K562 (cell line): Measurements from ENCODE around the gene SPEM1. TPM values are rescaled to one million over a fixed set of nuclear protein-coding genes. Genes with fewer than 3 reads are reported as not detected.

ENCODE experiments used
- ATAC-seq: fragments of 200-7000 bp; cut with Tn5 transposase; 3 replicates; pipeline ENCODE4 v1.9.1; 2020; ENCODE audit warnings: moderate library complexity
- BruUV-seq: library from RNA; stranded (reverse); fragments of 400-500 nt; replicated peaks from 2 replicates; lab custom pipeline; 2021; lab: Mats Ljungman, UMichigan
- CTCF ChIA-PET: fragments of 300-600 bp; formaldehyde crosslinking; extraction: SDS; loops from one replicate; lab custom pipeline; 2021; ENCODE audit warnings: low intra/inter-chr PET ratio; lab: Yijun Ruan, JAX
- POLR2A ChIA-PET: fragments of 300-600, 350-650 bp; sonication (Branson Sonifier 250); formaldehyde crosslinking; extraction: SDS; loops from one replicate; lab custom pipeline; 2021; ENCODE audit warnings: antibody characterized with exemption, inconsistent platforms; lab: Yijun Ruan, JAX
- DNase-seq, 4 experiments: peaks; one replicate each; pipeline versions ENCODE4 v3.0.0 to v3.0.0-alpha.2; 2011 to 2018; ENCODE audit warnings: low spot score in 3 of 4, mixed read lengths in 3 of 4; ENCODE audit errors: extremely low read depth in 1 of 4
- FAIRE-seq: peaks from 2 replicates; lab custom pipeline; 2011; peaks lifted over from hg19 to GRCh38; lab: Jason Lieb, UNC
- H2AFZ ChIP-seq: 2 replicates; pipeline ENCODE4 v1.6.0; 2011; ENCODE audit warnings: low read depth, low read length, control low read depth, inconsistent platforms
- H3K27ac ChIP-seq: fragments of 200-600 bp; 3 replicates; pipeline ENCODE4 v1.8.0; 2011; ENCODE audit warnings: low read depth, mild to moderate bottlenecking, control low read depth, inconsistent platforms, low read length, moderate library complexity, mixed read lengths; ENCODE audit errors: extremely low read depth
- H3K27me3 ChIP-seq, 2 experiments: fragments of 300-600 bp in 1 of 2; 2 replicates in 1 of 2; 3 replicates in 1 of 2; pipeline versions ENCODE4 v1.6.0 to v1.8.0; 2011; ENCODE audit warnings: inconsistent platforms in 2 of 2, low read length in 2 of 2, mild to moderate bottlenecking in 1 of 2, mixed read lengths in 1 of 2, moderate library complexity in 1 of 2; ENCODE audit not compliant: control insufficient read depth in 2 of 2, insufficient read depth in 2 of 2
- H3K36me3 ChIP-seq: fragments of 300-600 bp; 3 replicates; pipeline ENCODE4 v1.8.0; 2011; ENCODE audit warnings: mild to moderate bottlenecking, low read length, inconsistent platforms; ENCODE audit not compliant: control insufficient read depth, insufficient read depth
- H3K4me1 ChIP-seq, 2 experiments: fragments of 200-600 bp in 1 of 2; replicated peaks in 1 of 2; 2 replicates in 1 of 2; 3 replicates in 1 of 2; pipeline versions ENCODE4 v1.5.1 to v1.8.0; 2011; ENCODE audit warnings: inconsistent platforms in 2 of 2, low read length in 2 of 2, mild to moderate bottlenecking in 1 of 2, mixed read lengths in 1 of 2, moderate library complexity in 1 of 2; ENCODE audit not compliant: control insufficient read depth in 2 of 2, insufficient read depth in 2 of 2
- H3K4me2 ChIP-seq: 2 replicates; pipeline ENCODE4 v1.6.1; 2011; ENCODE audit warnings: low read length, control low read depth, inconsistent platforms, mixed read lengths; ENCODE audit not compliant: insufficient read depth
- H3K4me3 ChIP-seq: fragments of 200-600 bp; sonication (generic), shearing (Covaris generic); 2 replicates; pipeline ENCODE4 v1.5.1; 2016; ENCODE audit warnings: control low read depth, inconsistent platforms
- H3K79me2 ChIP-seq: fragments of 200-600 bp; 3 replicates; pipeline ENCODE4 v1.8.0; 2011; ENCODE audit warnings: low read length, inconsistent platforms; ENCODE audit not compliant: control insufficient read depth, insufficient read depth
- H3K9ac ChIP-seq, 2 experiments: 2 replicates each; pipeline versions ENCODE4 v1.6.0 to v1.6.1; 2011; ENCODE audit warnings: low read depth in 2 of 2, low read length in 2 of 2, control low read depth in 1 of 2, inconsistent platforms in 1 of 2, mild to moderate bottlenecking in 1 of 2, mixed read lengths in 1 of 2; ENCODE audit not compliant: insufficient read depth in 1 of 2
- H3K9me1 ChIP-seq: one replicate; pipeline ENCODE4 v1.6.0; 2011; ENCODE audit warnings: inconsistent platforms, mild to moderate bottlenecking, low read length, moderate library complexity; ENCODE audit not compliant: control insufficient read depth, insufficient read depth
- H3K9me3 ChIP-seq: replicated peaks from 2 replicates; pipeline ENCODE4 v1.5.1; 2011; ENCODE audit warnings: low read depth, low read length, inconsistent platforms; ENCODE audit not compliant: control insufficient read depth, insufficient read depth
- H4K20me1 ChIP-seq: replicated peaks from 2 replicates; pipeline ENCODE4 v1.6.1; 2011; ENCODE audit warnings: low read length, inconsistent platforms, mixed read lengths; ENCODE audit not compliant: control insufficient read depth, insufficient read depth
- KLF10 ChIP-seq: fragments of 250-450 bp; sonication (Bioruptor Pico); IDR thresholded peaks from 2 replicates; pipeline ENCODE4 v1.6.1; 2021; ENCODE audit warnings: matching md5 sums
- POLR2G ChIP-seq: fragments of 200-400 bp; formaldehyde crosslinking; IDR thresholded peaks from 2 replicates; pipeline ENCODE4 v1.6.1; 2017; ENCODE audit warnings: low read depth, mild to moderate bottlenecking, antibody characterized with exemption, low read length, moderate library complexity
- POU5F1 ChIP-seq: fragments of 150-350 bp; IDR thresholded peaks from 2 replicates; pipeline ENCODE4 v1.6.1; 2014; ENCODE audit warnings: borderline replicate concordance, low read length, low read depth, mild to moderate bottlenecking; ENCODE audit not compliant: partially characterized antibody
- SRSF1 ChIP-seq: fragments of 200-400 bp; formaldehyde crosslinking; IDR thresholded peaks from 2 replicates; pipeline ENCODE4 v1.6.1; 2017; ENCODE audit warnings: mild to moderate bottlenecking, low read depth, low read length, moderate library complexity
- WGBS: fragments of 100-300 bp; shearing (Covaris generic); methylation state at CpG from one replicate; pipeline ENCODE4 v1.1.6; 2016; ENCODE audit warnings: low coverage, mixed read lengths; ENCODE audit not compliant: insufficient coverage; ENCODE audit errors: missing lambda C conversion rate; 5-methylcytosine and 5-hydroxymethylcytosine counted together
- in situ Hi-C: fragments of 300-500 bp; cut with MboI; formaldehyde crosslinking; loops from 4 replicates; pipeline ENCODE4 v1.15.0; 2018; ENCODE audit warnings: inconsistent platforms, mixed read lengths
- intact Hi-C: fragments of 100-400 bp; cut with micrococcal nuclease; formaldehyde crosslinking; loops from 2 replicates; pipeline ENCODE4 v1.14.2; 2022
- polyA plus RNA-seq, 8 experiments: library from polyadenylated mRNA; depleted of rRNA in 4 of 8; stranded (reverse) in 5 of 8; unstranded in 3 of 8; fragments of >200 nt; fragmentation: Nextera tagmentation in 2 of 8; fragmentation: Illumina TruSeq in 1 of 8; extraction: Ambion mirVana in 2 of 8; extraction: Trizol in 1 of 8; gene quantifications; 2 replicates each; pipeline versions ENCODE4 v1.2.1 to v1.2.3, GENCODE V29; 2011 to 2014; ENCODE audit warnings: inconsistent platforms in 1 of 8, missing spikeins in 1 of 8
- total RNA-seq, 7 experiments: library from RNA; depleted of rRNA in 6 of 7; stranded (reverse); fragments of >200 nt in 6 of 7; fragmentation: Illumina TruSeq in 2 of 7; extraction: Trizol in 2 of 7; gene quantifications; 2 replicates each; pipeline versions ENCODE4 v1.2.1 to v1.2.3, GENCODE V29; 2011 to 2021; ENCODE audit warnings: low replicate concordance in 1 of 7

Gene SPEM1
- total and polyA plus RNA-seq, 9 of the 15 experiments (the other 6 are each of a cell fraction or from before 2014, with no cell fraction given): not detected

DNA sequence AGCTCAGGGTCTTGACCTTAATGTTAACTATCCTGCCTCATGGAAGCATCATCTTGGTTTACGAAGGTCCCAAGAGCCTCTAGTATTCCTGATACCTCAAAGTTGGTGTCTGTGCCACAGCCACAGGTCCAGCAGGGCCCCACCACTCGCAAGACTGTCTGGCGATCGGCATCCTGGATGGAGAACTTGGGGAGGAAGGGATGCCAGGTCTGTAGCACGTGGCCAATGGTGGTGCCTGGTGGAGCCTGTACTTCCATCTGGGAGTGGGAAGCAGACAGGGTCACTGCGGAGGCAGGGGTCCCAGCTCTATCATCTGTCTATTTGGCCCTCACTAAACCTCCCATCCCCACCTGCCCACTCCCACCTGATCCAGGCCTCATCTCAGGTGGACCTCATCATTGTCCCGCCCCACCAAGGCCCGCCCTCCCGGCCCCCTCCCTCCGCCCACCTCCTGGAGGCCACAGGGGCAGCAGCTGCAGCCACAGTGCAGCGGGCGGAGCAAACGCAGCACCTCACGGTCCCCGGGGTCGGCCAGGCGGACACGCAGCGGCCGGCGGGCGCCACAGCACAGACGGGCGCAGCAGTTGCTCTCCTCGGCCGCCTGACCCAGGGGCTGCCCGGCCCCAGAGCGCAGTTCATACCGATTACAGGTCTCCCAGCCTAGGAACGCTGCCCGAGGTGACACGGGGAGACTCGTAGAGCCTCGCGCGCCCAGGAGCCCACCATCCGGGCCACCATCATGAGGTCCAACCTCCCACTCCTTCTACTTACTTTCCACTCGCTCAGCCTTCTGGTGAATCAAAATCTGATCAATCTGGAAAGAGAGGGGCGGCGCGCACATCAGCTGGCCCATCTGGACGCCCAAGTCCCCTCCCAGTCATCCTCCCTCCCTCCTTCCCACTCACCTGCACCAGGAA is 27.2 kb upstream of the SPEM1 start:
- Histone ChIP-seq H3K4me2 (no peak overlapping the region; the same call in 1 of the 2 replicates), H3K9me3 (no peaks in the 10 kb centered on the region), H3K4me1 (peaks cover 3 to 24% of the 10 kb centered on the region in 2 experiments; a peak in 4 of 5 replicates), H4K20me1 (no peaks in the 10 kb centered on the region), H3K27ac (no peak overlapping the region), H3K27me3 (no peaks in the 10 kb centered on the region), H3K79me2 (no peaks in the 10 kb centered on the region), H3K36me3 (peaks cover 8% of the 10 kb centered on the region; the same call in 1 of the 3 replicates), H3K9me1 (no peaks in the 10 kb centered on the region), H3K4me3 (0 out of 2 replicates have a peak overlapping the region, but pooled peaks have one; percentile 68), H3K9ac (peak overlapping the region in 1 of 2 experiments; percentile 97; a peak in 1 of 4 replicates), H2AFZ (no peak overlapping the region)
- TF ChIP-seq POLR2G: 0 out of 2 replicates have a peak, but pooled peaks have one; percentile 20
- TF ChIP-seq SRSF1: no peak
- TF ChIP-seq POU5F1: no peak
- TF ChIP-seq KLF10: no peak
- FAIRE-seq (no peak), DNase-seq (no peak), ATAC-seq (no peak)
- POLR2A ChIA-PET: interaction anchor here (0.8 to 1.2 kb wide), 3 partner anchors 9 to 91 kb away, joined by 3 to 4 read pairs (median 3); partner anchors contain the start of genes POLR2A and TMEM256
- 74% methylated on average over 23 of the region's 42 CpGs for WGBS
- CTCF ChIA-PET: no interaction called here
- no TSS peak for BruUV-seq
- in situ Hi-C loops: no loop called here
- intact Hi-C loops: no loop called here
